Endothelial cell of umbilical vein (primary cell): ENCODE measurements around the gene MLIP. TPM values are rescaled to one million over a fixed set of nuclear protein-coding genes. Genes with fewer than 3 reads are reported as not detected.

Experiments
- BruUV-seq: library from RNA; stranded (reverse); fragments of 400-500 nt; replicated peaks from 2 replicates; lab custom pipeline; 2021; lab: Mats Ljungman, UMichigan
- CTCF ChIA-PET: fragments of 300-600, 350-600 bp; sonication (Branson Sonifier 250); formaldehyde crosslinking; loops from one replicate; lab custom pipeline; 2021; ENCODE audit warnings: antibody characterized with exemption, inconsistent platforms; lab: Charles Lee
- POLR2A ChIA-PET: fragments of 300-600, 350-600 bp; sonication (Branson Sonifier 250); formaldehyde crosslinking; loops from one replicate; lab custom pipeline; 2021; ENCODE audit warnings: antibody characterized with exemption, inconsistent platforms; lab: Charles Lee
- DNase-seq: peaks from one replicate; pipeline ENCODE4 v3.0.0-alpha.2; 2011; ENCODE audit warnings: low read depth, low spot score
- FAIRE-seq: peaks from 2 replicates; lab custom pipeline; 2011; peaks lifted over from hg19 to GRCh38; lab: Jason Lieb, UNC
- H2AFZ ChIP-seq: 2 replicates; pipeline ENCODE4 v1.6.0; 2012; ENCODE audit warnings: low read depth, low read length, control low read depth, inconsistent platforms
- H3K27ac ChIP-seq: 2 replicates; pipeline ENCODE4 v1.5.1; 2011; ENCODE audit warnings: low read depth, mild to moderate bottlenecking, control low read depth, low read length, moderate library complexity; ENCODE audit not compliant: insufficient read depth
- H3K27me3 ChIP-seq, 2 experiments: 2 replicates each; pipeline versions ENCODE4 v1.6.0 to v1.6.1; 2011; ENCODE audit warnings: low read length in 2 of 2, mixed read lengths in 1 of 2; ENCODE audit not compliant: control insufficient read depth in 2 of 2, insufficient read depth in 2 of 2
- H3K36me3 ChIP-seq, 2 experiments: 2 replicates in 1 of 2; 3 replicates in 1 of 2; pipeline ENCODE4 v1.5.1; 2011; ENCODE audit warnings: low read length in 2 of 2, mild to moderate bottlenecking in 1 of 2, moderate library complexity in 1 of 2; ENCODE audit not compliant: control insufficient read depth in 2 of 2, insufficient read depth in 2 of 2; ENCODE audit errors: extremely low read depth in 1 of 2
- H3K4me1 ChIP-seq: 3 replicates; pipeline ENCODE4 v1.5.1; 2011; ENCODE audit warnings: mild to moderate bottlenecking, low read length; ENCODE audit not compliant: control insufficient read depth, insufficient read depth; ENCODE audit errors: extremely low read depth
- H3K4me2 ChIP-seq: 2 replicates; pipeline ENCODE4 v1.6.1; 2011; ENCODE audit warnings: low read length, control low read depth, mixed read lengths; ENCODE audit not compliant: insufficient read depth
- H3K4me3 ChIP-seq, 3 experiments: fragments of 200-600 bp in 1 of 3; sonication (generic), shearing (Covaris generic) in 1 of 3; replicated peaks in 1 of 3; 2 replicates each; pipeline ENCODE4 v1.5.1; 2011 to 2016; ENCODE audit warnings: control low read depth in 3 of 3, low read length in 3 of 3, mild to moderate bottlenecking in 2 of 3, inconsistent platforms in 1 of 3, low read depth in 1 of 3, moderate library complexity in 1 of 3; ENCODE audit not compliant: insufficient read depth in 1 of 3
- H3K79me2 ChIP-seq: 2 replicates; pipeline ENCODE4 v1.6.0; 2012; ENCODE audit warnings: low read length, inconsistent platforms; ENCODE audit not compliant: control insufficient read depth, insufficient read depth
- H3K9ac ChIP-seq: replicated peaks from 2 replicates; pipeline ENCODE3; 2011; ENCODE audit warnings: low read length, control low read depth; ENCODE audit not compliant: insufficient read depth; ENCODE audit errors: extremely low read depth
- H3K9me1 ChIP-seq: replicated peaks from 3 replicates; pipeline ENCODE4 v1.6.0; 2011; ENCODE audit warnings: mild to moderate bottlenecking, low read length; ENCODE audit not compliant: control insufficient read depth, insufficient read depth; ENCODE audit errors: extremely low read depth
- H3K9me3 ChIP-seq: replicated peaks from 2 replicates; pipeline ENCODE4 v1.5.1; 2012; ENCODE audit warnings: low read length, inconsistent platforms; ENCODE audit not compliant: control insufficient read depth, insufficient read depth
- H4K20me1 ChIP-seq: replicated peaks from 2 replicates; pipeline ENCODE3; 2011; ENCODE audit warnings: mild to moderate bottlenecking, low read length; ENCODE audit not compliant: control insufficient read depth, insufficient read depth; ENCODE audit errors: extremely low read depth
- CTCF ChIP-seq, 2 donors: IDR thresholded peaks; 1 replicate in 1 of 2; 2 replicates in 1 of 2; pipeline ENCODE4 v1.5.1; 2011; ENCODE audit warnings: low read length in 2 of 2, mild to moderate bottlenecking in 2 of 2, moderate library complexity in 2 of 2, control low read depth in 1 of 2, inconsistent platforms in 1 of 2, low read depth in 1 of 2; ENCODE audit not compliant: insufficient read depth in 1 of 2; ENCODE audit errors: extremely low read depth in 1 of 2
- EZH2 ChIP-seq: IDR thresholded peaks from 2 replicates; pipeline ENCODE4 v1.6.1; 2012; ENCODE audit warnings: borderline replicate concordance, low read depth, mild to moderate bottlenecking, moderate library complexity, low read length, inconsistent platforms; ENCODE audit not compliant: severe bottlenecking
- FOS ChIP-seq: IDR thresholded peaks from 2 replicates; pipeline ENCODE4 v1.6.1; 2011; ENCODE audit warnings: mild to moderate bottlenecking, low read length, moderate library complexity, borderline replicate concordance; ENCODE audit not compliant: insufficient read depth
- GATA2 ChIP-seq: IDR thresholded peaks from 2 replicates; pipeline ENCODE4 v1.7.0; 2011; ENCODE audit warnings: low read depth, mild to moderate bottlenecking, moderate library complexity, mixed read lengths, low read length; ENCODE audit not compliant: insufficient read length, insufficient read depth
- JUN ChIP-seq: IDR thresholded peaks from 2 replicates; pipeline ENCODE4 v1.6.1; 2011; ENCODE audit warnings: borderline replicate concordance, low read depth; ENCODE audit not compliant: insufficient read length, insufficient read depth
- MAX ChIP-seq: IDR thresholded peaks from 2 replicates; pipeline ENCODE4 v1.6.1; 2011; ENCODE audit not compliant: insufficient read depth, insufficient read length
- MYC ChIP-seq: IDR thresholded peaks from one replicate; pipeline ENCODE4 v1.6.1; 2011; ENCODE audit warnings: mild to moderate bottlenecking, low read depth, low read length
- POLR2A ChIP-seq: IDR thresholded peaks from 2 replicates; pipeline ENCODE4 v1.6.1; 2012; ENCODE audit warnings: low read depth, mild to moderate bottlenecking, control low read depth, low read length
- POLR2AphosphoS5 ChIP-seq: IDR thresholded peaks from 2 replicates; pipeline ENCODE4 v1.6.1; 2012; ENCODE audit warnings: low read depth, mild to moderate bottlenecking, control low read depth, low read length, moderate library complexity; ENCODE audit not compliant: insufficient read depth
- dilution Hi-C: fragments of 300-500 bp; cut with MboI; formaldehyde crosslinking; loops from one replicate; pipeline ENCODE4 v1.15.0; 2019; ENCODE audit warnings: low sequenced_read_pairs; ENCODE audit not compliant: extremely low pct_ligation_motif_present
- intact Hi-C: fragments of 100-400 bp; cut with micrococcal nuclease; formaldehyde crosslinking; loops from one replicate; pipeline ENCODE4 v1.10.0; 2022
- polyA plus RNA-seq, 4 experiments: library from polyadenylated mRNA; depleted of rRNA in 3 of 4; stranded (reverse) in 3 of 4; unstranded in 1 of 4; fragments of >200 nt; gene quantifications; 2 replicates each; pipeline versions ENCODE4 v1.2.1 to v1.2.3, GENCODE V29; 2011 to 2012; ENCODE audit warnings: missing spikeins in 1 of 4
- total RNA-seq: library from RNA; stranded (reverse); gene quantifications from 2 replicates; pipeline ENCODE4 v1.2.3, GENCODE V29; 2021

MLIP gene
- total and polyA plus RNA-seq, 2 donors (not counting 3 experiments of a cell fraction or from before 2014, with no cell fraction given) = 4.1 to 11.6 TPM

- TF ChIP-seq JUN (no peak), FOS (no peak), POLR2A (no peak), EZH2 (no peak), MYC (no peak), GATA2 (no peak), CTCF (IDR thresholded peaks at IDR 0.05; ENCODE audit: extremely low read depth in 1 of 2, insufficient read depth in 1 of 2, low read depth in 1 of 2, low read length in 2 of 2) (no peak), POLR2AphosphoS5 (no peak), MAX (no peak)
- intact Hi-C loops = no loop called here
- dilution Hi-C loops = no loop called here
- Histone ChIP-seq H3K9ac (no peak overlapping the region), H3K79me2 (no peaks in the 10 kb centered on the region), H3K27ac (no peak overlapping the region), H3K27me3 (no peaks in the 10 kb centered on the region), H3K9me1 (no peaks in the 10 kb centered on the region), H2AFZ (no peak overlapping the region), H3K4me3 (no peak overlapping the region), H3K4me2 (no peak overlapping the region), H3K9me3 (no peaks in the 10 kb centered on the region), H4K20me1 (no peaks in the 10 kb centered on the region), H3K36me3 (no peaks in the 10 kb centered on the region), H3K4me1 (no peaks in the 10 kb centered on the region)
- ChIA-PET POLR2A (no interaction called here), CTCF (interaction anchor here (0.8 to 2.0 kb wide), 2 partner anchors 10 to 46 kb away, joined by 3 to 7 read pairs; no protein-coding TSS in a partner anchor)
- FAIRE-seq (no peak), DNase-seq (no peak)
- no TSS peak for BruUV-seq
These were observed 199.3 kb downstream of the MLIP start for GRCh38 chr6:54310377-54311152.
